HG03066 (cell line): Measurements from ENCODE around the gene FAM209A.
"Not testable (repeated sequence)": the region's sequence is repeated elsewhere in the genome, so short reads cannot be mapped to it uniquely, and the experiment has no call there.

ENCODE experiments used
- ATAC-seq: cut with Tn5 transposase; IDR thresholded peaks from one replicate; pipeline ENCODE4 v1.9.1; 2021; ENCODE audit warnings: low read depth; ENCODE audit not compliant: unreplicated experiment

FAM209A gene

GRCh38 chr20:56524444-56524843 is at the start of gene FAM209A:
Gene FAM209A (plus strand): TSS chr20:56524744. CDS start chr20:56524809, 65 bp downstream.
- ATAC-seq: not testable (repeated sequence)

DNA sequence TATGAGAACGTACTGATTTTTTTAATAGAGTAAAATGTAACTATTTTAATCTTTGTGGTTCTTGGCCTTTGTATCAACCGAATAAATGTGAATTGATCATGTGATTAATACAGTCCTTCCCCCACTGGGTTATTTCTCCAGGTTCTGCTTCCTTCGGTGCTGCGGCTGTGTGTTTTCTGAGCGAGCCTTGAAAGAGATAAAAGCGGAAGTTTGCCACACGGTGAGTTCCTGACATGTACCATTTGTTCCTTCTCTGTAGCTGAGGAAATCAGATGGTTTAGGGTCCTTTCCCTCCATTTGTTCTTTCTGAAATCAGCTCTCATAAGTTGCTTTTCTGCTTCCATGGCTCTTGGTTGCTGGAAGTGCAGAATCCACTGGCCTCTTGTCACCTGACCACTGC is 40.6 kb upstream of the FAM209A start:
- no peak for ATAC-seq

DNA sequence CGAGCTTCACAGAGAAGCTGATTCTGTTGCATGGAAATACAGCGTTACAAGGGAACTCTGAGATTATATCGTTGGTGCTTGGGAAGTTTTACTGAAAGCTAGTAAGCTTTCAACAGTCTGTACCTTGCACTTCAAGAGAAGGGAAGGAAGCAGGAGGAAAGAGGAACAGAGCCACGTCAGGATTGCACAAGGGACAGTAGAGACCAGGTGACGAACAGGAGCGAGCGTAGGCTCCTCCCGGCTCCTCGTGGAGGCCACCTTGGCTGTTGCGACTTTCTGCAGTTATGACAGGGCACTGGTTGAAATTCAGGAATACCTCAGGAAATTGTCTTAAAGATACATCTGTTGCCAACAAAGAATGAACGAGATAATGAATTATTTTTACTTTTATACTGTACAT is 37.3 kb upstream of the FAM209A start:
- ATAC-seq: no peak

GRCh38 chr20:56488566-56488965 is 36.0 kb upstream of the FAM209A start:
- ATAC-seq: no peak

- no peak for ATAC-seq
Observed at GRCh38 chr20:56501116-56501515, 23.4 kb upstream of the FAM209A start.

DNA sequence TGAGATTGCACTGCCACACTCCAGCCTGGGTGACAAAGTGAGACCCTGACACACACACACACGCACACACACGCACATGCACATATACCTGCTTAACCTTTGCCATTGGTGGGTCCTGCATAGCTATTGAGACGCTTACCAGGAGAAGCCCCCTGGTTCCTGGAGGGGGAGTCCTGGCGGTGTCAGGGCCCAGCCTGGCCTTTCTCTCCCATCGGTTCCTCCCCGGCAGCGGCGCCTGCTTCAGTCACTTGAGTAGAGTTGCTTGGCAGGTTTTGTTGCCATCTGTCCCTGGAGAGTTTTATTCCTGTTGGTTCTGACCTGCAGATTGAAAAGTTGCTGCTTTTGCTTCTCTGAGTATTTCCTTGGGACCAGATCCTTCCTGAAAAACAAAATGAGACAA is 20.6 kb upstream of the FAM209A start:
- no peak for ATAC-seq

- ATAC-seq: no peak
Observed at GRCh38 chr20:56504373-56505005, 20.1 kb upstream of the FAM209A start.

DNA sequence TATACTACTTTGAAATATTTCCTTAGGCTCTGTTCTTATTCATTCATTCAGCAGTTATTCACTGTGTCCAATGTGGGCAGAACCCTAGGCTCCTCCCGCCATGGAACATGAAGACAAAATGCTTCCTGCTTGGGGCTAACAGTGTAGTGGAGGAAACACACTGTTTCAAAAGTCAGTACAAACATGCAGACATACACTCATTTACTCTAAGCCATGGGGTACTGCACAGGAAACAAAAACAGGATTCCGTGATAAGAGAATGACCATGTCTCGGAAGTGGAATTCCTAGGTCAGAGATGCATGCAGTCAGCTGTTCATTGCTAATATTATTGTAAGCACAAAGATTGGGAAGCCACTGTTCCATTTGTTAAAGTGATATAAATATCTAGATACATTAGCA is 18.4 kb upstream of the FAM209A start:
- no peak for ATAC-seq

DNA sequence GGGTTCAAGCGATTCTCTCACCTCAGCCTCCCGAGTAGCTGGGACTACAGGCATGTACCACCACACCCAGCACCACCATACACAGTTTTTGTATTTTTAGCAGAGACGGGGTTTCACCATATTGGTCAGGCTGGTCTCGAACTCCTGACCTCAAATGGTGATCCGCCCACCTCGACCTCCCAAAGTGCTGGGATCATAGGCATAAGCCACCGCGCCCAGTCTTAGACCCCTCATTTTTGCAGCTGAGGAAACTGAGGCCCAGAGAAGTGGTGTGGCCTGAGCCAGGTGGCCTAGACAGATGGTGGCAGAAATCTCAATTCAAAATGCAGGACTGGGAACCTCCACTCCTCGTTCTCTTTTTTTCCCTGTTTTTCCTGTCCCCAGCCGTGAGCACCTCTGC is 12.6 kb upstream of the FAM209A start:
- ATAC-seq: no peak

- no peak for ATAC-seq
Observed at GRCh38 chr20:56513161-56514150, 11.1 kb upstream of the FAM209A start.

DNA sequence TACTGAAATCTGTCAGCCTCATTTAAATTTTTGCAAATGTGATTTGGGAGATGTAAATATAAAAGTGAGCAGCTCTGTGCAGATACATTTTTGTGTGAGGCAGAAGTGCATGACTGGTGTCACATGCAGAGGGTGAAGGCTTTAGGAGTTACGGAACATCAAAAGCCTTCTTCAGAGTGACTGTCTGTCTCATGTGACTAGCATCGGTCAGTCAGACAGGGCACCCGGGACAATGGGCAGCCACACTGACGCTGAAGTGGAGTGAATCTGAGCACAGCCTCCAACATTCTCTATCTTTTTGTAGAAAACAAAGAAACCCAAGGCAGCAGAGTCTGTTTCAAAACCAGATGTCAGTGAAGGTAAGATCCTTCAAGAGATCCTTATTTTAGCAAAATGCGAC is 7.9 kb upstream of the FAM209A start:
- ATAC-seq: no peak

GRCh38 chr20:56517211-56517610 is 7.3 kb upstream of the FAM209A start:
- ATAC-seq: no peak

- ATAC-seq: no peak
Observed at GRCh38 chr20:56517641-56518040, 6.9 kb upstream of the FAM209A start.

DNA sequence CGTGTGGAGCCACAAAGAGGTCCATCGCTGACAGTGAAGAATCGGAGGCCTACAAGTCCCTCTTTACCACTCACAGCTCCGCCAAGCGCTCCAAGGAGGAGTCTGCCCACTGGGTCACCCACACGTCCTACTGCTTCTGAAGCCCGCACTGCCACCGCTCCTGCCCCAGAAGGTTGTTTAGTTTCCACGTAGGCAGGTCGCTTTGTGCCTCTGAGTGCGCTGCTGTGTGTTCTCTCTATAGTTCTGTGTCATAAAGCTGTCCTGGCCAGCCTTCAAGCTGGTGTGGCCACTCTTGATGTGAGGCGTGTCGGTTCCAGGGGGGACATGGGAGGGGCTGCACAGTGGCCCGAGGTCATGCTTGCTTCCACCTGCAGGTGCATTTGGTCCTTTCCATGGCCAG is 6.4 kb upstream of the FAM209A start:
- ATAC-seq: no peak

DNA sequence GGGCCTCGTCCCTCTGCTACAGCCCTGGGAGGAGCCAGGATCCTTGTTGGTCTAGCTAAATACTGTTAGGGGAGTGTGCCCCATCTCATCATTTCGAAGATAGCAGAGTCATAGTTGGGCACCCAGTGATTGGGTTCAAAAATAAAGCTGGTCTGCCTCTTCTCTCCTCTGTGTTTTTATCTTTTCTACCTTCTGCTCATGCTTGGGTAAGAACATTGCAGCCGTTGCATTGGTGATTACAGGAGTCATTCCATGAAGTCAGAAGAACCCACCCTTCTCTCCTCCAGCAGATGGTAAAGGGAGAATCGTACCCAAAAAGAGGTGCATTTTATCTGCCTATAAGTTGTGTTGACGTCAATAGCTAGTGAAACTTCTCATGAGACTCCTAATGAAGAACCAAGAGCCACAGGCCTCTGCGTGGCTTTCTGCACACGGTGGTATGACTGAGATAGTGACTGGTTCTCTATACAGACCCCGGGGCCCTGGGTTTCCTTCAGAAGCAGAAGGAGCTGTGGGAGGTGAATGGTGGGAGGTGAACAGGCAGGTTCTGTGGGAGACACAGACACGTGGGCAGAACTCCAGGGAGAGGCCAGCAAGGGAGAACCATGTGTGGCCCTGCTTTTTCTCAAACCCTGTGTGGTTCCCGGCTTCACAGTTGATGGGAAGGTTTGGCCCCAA is 5.7 kb upstream of the FAM209A start:
- ATAC-seq: no peak

GRCh38 chr20:56519551-56519950 is 5.0 kb upstream of the FAM209A start:
- no peak for ATAC-seq

- ATAC-seq: no peak
Observed at GRCh38 chr20:56520180-56520579, 4.4 kb upstream of the FAM209A start.

- not testable (repeated sequence) for ATAC-seq
Observed at GRCh38 chr20:56520746-56521354, 3.7 kb upstream of the FAM209A start.

DNA sequence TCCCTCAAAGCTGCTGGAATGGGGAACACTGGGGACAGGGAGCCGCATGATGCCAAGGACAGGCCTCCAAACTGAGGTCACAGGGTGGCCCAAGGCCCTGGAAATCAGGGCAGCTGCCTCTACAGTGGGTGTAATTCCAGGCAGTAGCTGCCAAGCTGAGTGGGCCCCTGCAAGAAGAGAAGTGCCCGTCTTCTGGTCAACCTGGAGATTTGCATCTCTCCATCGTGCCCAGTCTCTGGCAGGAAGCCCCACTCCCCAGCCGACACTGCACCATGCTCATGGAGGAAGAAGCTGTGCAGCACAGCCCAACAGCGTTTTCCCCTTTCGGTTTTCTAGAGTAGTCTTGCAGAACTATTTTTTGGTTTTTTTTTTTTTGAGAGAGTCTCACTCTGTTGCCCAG is 2.2 kb upstream of the FAM209A start:
- ATAC-seq: no peak

GRCh38 chr20:56527521-56527920 is 3.0 kb downstream of the FAM209A start:
- ATAC-seq: no peak

- ATAC-seq: not testable (repeated sequence)
Observed at GRCh38 chr20:56532946-56533345, 8.4 kb downstream of the FAM209A start, which contains the start of gene FAM209B. Gene FAM209B (plus strand): TSS chr20:56533246. CDS start chr20:56533342, 96 bp downstream.
